BLaER1 (cell line): ENCODE measurements around the gene APOC3.

Experiments
- H3K27ac ChIP-seq: shearing (Covaris generic); formaldehyde crosslinking; 2 replicates; pipeline ENCODE4 v1.8.1; 2022
- H3K27me3 ChIP-seq: shearing (Covaris generic); formaldehyde crosslinking; 2 replicates; pipeline ENCODE4 v1.8.1; 2022
- H3K36me3 ChIP-seq: shearing (Covaris generic); formaldehyde crosslinking; 2 replicates; pipeline ENCODE4 v1.8.1; 2022
- H3K4me1 ChIP-seq: shearing (Covaris generic); formaldehyde crosslinking; 2 replicates; pipeline ENCODE4 v1.8.1; 2022
- H3K4me2 ChIP-seq: shearing (Covaris generic); formaldehyde crosslinking; 2 replicates; pipeline ENCODE4 v1.8.1; 2022
- H3K4me3 ChIP-seq: shearing (Covaris generic); formaldehyde crosslinking; 2 replicates; pipeline ENCODE4 v1.8.1; 2022
- H3K9ac ChIP-seq: shearing (Covaris generic); formaldehyde crosslinking; 2 replicates; pipeline ENCODE4 v1.8.1; 2022
- H3K9me3 ChIP-seq: shearing (Covaris generic); formaldehyde crosslinking; 2 replicates; pipeline ENCODE4 v1.8.1; 2022
- H4K20me1 ChIP-seq: shearing (Covaris generic); formaldehyde crosslinking; 2 replicates; pipeline ENCODE4 v1.8.1; 2022
- Cebpa-rat ChIP-seq: shearing (Covaris generic); IDR thresholded peaks from 2 replicates; pipeline ENCODE4 v1.8.1; 2022

Gene APOC3

GRCh38 chr11:116804001-116804400 is 25.7 kb upstream of the APOC3 start:
- H4K20me1 ChIP-seq = no peaks in the 10 kb centered on the region
- no peak overlapping the region for H3K27ac ChIP-seq
- H3K36me3 ChIP-seq = no peaks in the 10 kb centered on the region
- H3K4me2 ChIP-seq = no peak overlapping the region
- no peak overlapping the region for H3K9ac ChIP-seq
- no peaks in the 10 kb centered on the region for H3K9me3 ChIP-seq
- H3K4me3 ChIP-seq = no peak overlapping the region
- no peaks in the 10 kb centered on the region for H3K4me1 ChIP-seq
- H3K27me3 ChIP-seq = no peaks in the 10 kb centered on the region
- TF ChIP-seq Cebpa-rat = no peak

GRCh38 chr11:116807601-116808261 is 22.0 kb upstream of the APOC3 start:
- Histone ChIP-seq H3K4me2 (no peak overlapping the region), H4K20me1 (no peaks in the 10 kb centered on the region), H3K9me3 (no peaks in the 10 kb centered on the region), H3K9ac (no peak overlapping the region), H3K27ac (no peak overlapping the region), H3K4me1 (no peaks in the 10 kb centered on the region), H3K27me3 (no peaks in the 10 kb centered on the region), H3K4me3 (no peak overlapping the region), H3K36me3 (no peaks in the 10 kb centered on the region)
- no peak for TF ChIP-seq Cebpa-rat

GRCh38 chr11:116808262-116809175 is 21.2 kb upstream of the APOC3 start:
- no peak overlapping the region for H3K9ac ChIP-seq
- no peaks in the 10 kb centered on the region for H3K27me3 ChIP-seq
- H3K4me1 ChIP-seq = no peaks in the 10 kb centered on the region
- H3K27ac ChIP-seq = no peak overlapping the region
- no peak overlapping the region for H3K4me2 ChIP-seq
- no peak overlapping the region for H3K4me3 ChIP-seq
- no peaks in the 10 kb centered on the region for H3K36me3 ChIP-seq
- H3K9me3 ChIP-seq = no peaks in the 10 kb centered on the region
- TF ChIP-seq Cebpa-rat = no peak
- H4K20me1 ChIP-seq = no peaks in the 10 kb centered on the region

- H3K9me3 ChIP-seq = no peaks in the 10 kb centered on the region
- TF ChIP-seq Cebpa-rat = no peak
- H3K4me3 ChIP-seq = no peak overlapping the region
- H3K9ac ChIP-seq = no peak overlapping the region
- H3K27ac ChIP-seq = no peak overlapping the region
- H3K4me1 ChIP-seq = no peaks in the 10 kb centered on the region
- H3K27me3 ChIP-seq = no peaks in the 10 kb centered on the region
- no peaks in the 10 kb centered on the region for H4K20me1 ChIP-seq
- no peak overlapping the region for H3K4me2 ChIP-seq
- no peaks in the 10 kb centered on the region for H3K36me3 ChIP-seq
These were observed 18.5 kb upstream of the APOC3 start for GRCh38 chr11:116811194-116811593.

GRCh38 chr11:116812109-116812508 is 17.6 kb upstream of the APOC3 start:
- H3K4me1 ChIP-seq = no peaks in the 10 kb centered on the region
- no peak overlapping the region for H3K4me2 ChIP-seq
- H3K9ac ChIP-seq = no peak overlapping the region
- no peak for TF ChIP-seq Cebpa-rat
- H3K27ac ChIP-seq = no peak overlapping the region
- no peak overlapping the region for H3K4me3 ChIP-seq
- no peaks in the 10 kb centered on the region for H3K36me3 ChIP-seq
- H3K27me3 ChIP-seq = no peaks in the 10 kb centered on the region
- no peaks in the 10 kb centered on the region for H3K9me3 ChIP-seq
- no peaks in the 10 kb centered on the region for H4K20me1 ChIP-seq

GRCh38 chr11:116813170-116813569 is 16.5 kb upstream of the APOC3 start:
- Histone ChIP-seq H3K4me2 (no peak overlapping the region), H3K9ac (no peak overlapping the region), H3K36me3 (no peaks in the 10 kb centered on the region), H3K9me3 (no peaks in the 10 kb centered on the region), H3K4me3 (no peak overlapping the region), H3K27ac (no peak overlapping the region), H4K20me1 (no peaks in the 10 kb centered on the region), H3K27me3 (no peaks in the 10 kb centered on the region), H3K4me1 (no peaks in the 10 kb centered on the region)
- no peak for TF ChIP-seq Cebpa-rat

- Histone ChIP-seq H3K36me3 (no peaks in the 10 kb centered on the region), H3K9me3 (no peaks in the 10 kb centered on the region), H3K27ac (no peak overlapping the region), H4K20me1 (no peaks in the 10 kb centered on the region), H3K4me2 (no peak overlapping the region), H3K27me3 (no peaks in the 10 kb centered on the region), H3K9ac (no peak overlapping the region), H3K4me3 (no peak overlapping the region), H3K4me1 (no peaks in the 10 kb centered on the region)
- no peak for TF ChIP-seq Cebpa-rat
These were observed 15.8 kb upstream of the APOC3 start for GRCh38 chr11:116813781-116814471.

GRCh38 chr11:116814502-116814901 is 15.2 kb upstream of the APOC3 start:
- Histone ChIP-seq H3K4me1 (no peaks in the 10 kb centered on the region), H4K20me1 (no peaks in the 10 kb centered on the region), H3K36me3 (no peaks in the 10 kb centered on the region), H3K4me2 (no peak overlapping the region), H3K9ac (no peak overlapping the region), H3K27me3 (no peaks in the 10 kb centered on the region), H3K4me3 (no peak overlapping the region), H3K27ac (no peak overlapping the region), H3K9me3 (no peaks in the 10 kb centered on the region)
- TF ChIP-seq Cebpa-rat = no peak

- no peaks in the 10 kb centered on the region for H3K4me1 ChIP-seq
- H3K9ac ChIP-seq = no peak overlapping the region
- no peak overlapping the region for H3K4me3 ChIP-seq
- H3K36me3 ChIP-seq = no peaks in the 10 kb centered on the region
- H4K20me1 ChIP-seq = no peaks in the 10 kb centered on the region
- H3K4me2 ChIP-seq = no peak overlapping the region
- TF ChIP-seq Cebpa-rat = no peak
- H3K9me3 ChIP-seq = no peaks in the 10 kb centered on the region
- H3K27me3 ChIP-seq = no peaks in the 10 kb centered on the region
- H3K27ac ChIP-seq = no peak overlapping the region
These were observed 10.7 kb upstream of the APOC3 start for GRCh38 chr11:116819049-116819448.
